ENCODE data around the gene NCR1.

- TF ChIP-seq CTCF (IDR thresholded peaks at IDR 0.05) (no peak), POLR2A (IDR thresholded peaks at IDR 0.05) (no peak)
Measured at GRCh38 chr19:54952591-54953344, 46.8 kb downstream of the NCR1 start.

All from lower leg skin (tissue), 3 donors.